GM19463 (cell line): ENCODE data around the gene SECTM1.
"Not testable (repeated sequence)": the region's sequence is repeated elsewhere in the genome, so short reads cannot be mapped to it uniquely, and the experiment has no call there.

Experiments used
- ATAC-seq: cut with Tn5 transposase; IDR thresholded peaks from one replicate; pipeline ENCODE4 v1.9.1; 2021; ENCODE audit warnings: mild to moderate bottlenecking, moderate library complexity; ENCODE audit not compliant: unreplicated experiment

Gene SECTM1

GRCh38 chr17:82370471-82371332 lies 37.1 kb upstream of the SECTM1 start:
- no peak for ATAC-seq

GRCh38 chr17:82369211-82369610 lies 35.6 kb upstream of the SECTM1 start:
- no peak for ATAC-seq

- no peak for ATAC-seq
Observed at GRCh38 chr17:82367724-82368524, 34.4 kb upstream of the SECTM1 start.

GRCh38 chr17:82366749-82367148 lies 33.2 kb upstream of the SECTM1 start:
- no peak for ATAC-seq

- no peak for ATAC-seq
Observed at GRCh38 chr17:82365606-82366295, 32.2 kb upstream of the SECTM1 start.

- no peak for ATAC-seq
Observed at GRCh38 chr17:82361885-82362633, 28.5 kb upstream of the SECTM1 start.

- not testable (repeated sequence) for ATAC-seq
Observed at GRCh38 chr17:82359451-82360074, 26.0 kb upstream of the SECTM1 start.

- ATAC-seq, result no peak
Observed at GRCh38 chr17:82358465-82359350, 25.1 kb upstream of the SECTM1 start, which contains the start of gene TEX19. TEX19 (plus strand) TSS chr17:82359247; CDS start chr17:82362151, 2,904 bp downstream.

- no peak for ATAC-seq
Observed at GRCh38 chr17:82357394-82357793, 23.8 kb upstream of the SECTM1 start.

- ATAC-seq, result no peak
Observed at GRCh38 chr17:82356845-82357355, 23.3 kb upstream of the SECTM1 start.

- ATAC-seq, result no peak
Observed at GRCh38 chr17:82355770-82356427, 22.3 kb upstream of the SECTM1 start.

- no peak for ATAC-seq
Observed at GRCh38 chr17:82354804-82355308, 21.3 kb upstream of the SECTM1 start.

- no peak for ATAC-seq
Observed at GRCh38 chr17:82353484-82353883, 19.9 kb upstream of the SECTM1 start.

GRCh38 chr17:82351713-82352488 lies 18.3 kb upstream of the SECTM1 start:
- ATAC-seq, result no peak

- ATAC-seq, result peak; percentile 47
Observed at GRCh38 chr17:82351254-82351712, 17.7 kb upstream of the SECTM1 start.

- no peak for ATAC-seq
Observed at GRCh38 chr17:82350182-82351030, 16.8 kb upstream of the SECTM1 start.
